Stimulated activated CD8-positive, alpha-beta memory T cell treated with anti-CD3 and anti-CD28 coated beads, Interleukin-7, amount 100 ng/mL, for 48 hours (primary cell): ENCODE results near the gene MAPRE3.

ENCODE experiments used
- DNase-seq, 2 donors: peaks; one replicate each; pipeline ENCODE4 v3.0.0-alpha.2; 2020; ENCODE audit warnings: low read depth in 1 of 2; ENCODE audit errors: extremely low read depth in 1 of 2

Gene MAPRE3

DNA sequence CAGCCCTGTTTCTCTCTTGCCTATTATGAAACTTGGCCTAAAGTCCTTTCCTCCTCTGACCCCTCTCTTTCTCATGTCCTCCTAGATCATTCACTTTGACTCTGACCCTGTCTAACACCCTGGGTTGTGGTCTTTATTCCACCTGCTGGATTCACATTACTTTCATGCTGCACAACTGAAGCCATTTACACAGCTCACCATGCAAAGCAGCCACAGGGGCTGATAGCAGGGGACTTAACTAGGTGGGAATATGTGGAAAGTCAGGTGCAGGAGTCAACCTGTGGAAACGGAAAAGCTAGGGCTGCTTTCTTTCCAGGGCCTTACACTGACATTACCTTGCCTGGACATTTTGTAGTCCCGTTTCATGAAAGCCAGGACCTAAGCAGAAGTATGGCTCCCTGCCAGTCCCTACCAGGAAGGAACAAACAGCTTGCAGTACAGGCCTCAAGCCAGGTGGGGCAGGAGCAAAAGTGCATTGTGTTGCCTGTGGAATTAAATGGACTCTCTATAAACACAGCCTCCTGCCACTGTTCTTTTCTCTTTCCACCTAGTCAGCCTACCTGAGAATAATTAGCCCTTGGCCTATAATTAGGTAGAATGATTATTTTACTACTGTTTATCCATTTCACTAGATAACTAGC is 11.8 kb downstream of the MAPRE3 start:
- DNase-seq: no peak

DNA sequence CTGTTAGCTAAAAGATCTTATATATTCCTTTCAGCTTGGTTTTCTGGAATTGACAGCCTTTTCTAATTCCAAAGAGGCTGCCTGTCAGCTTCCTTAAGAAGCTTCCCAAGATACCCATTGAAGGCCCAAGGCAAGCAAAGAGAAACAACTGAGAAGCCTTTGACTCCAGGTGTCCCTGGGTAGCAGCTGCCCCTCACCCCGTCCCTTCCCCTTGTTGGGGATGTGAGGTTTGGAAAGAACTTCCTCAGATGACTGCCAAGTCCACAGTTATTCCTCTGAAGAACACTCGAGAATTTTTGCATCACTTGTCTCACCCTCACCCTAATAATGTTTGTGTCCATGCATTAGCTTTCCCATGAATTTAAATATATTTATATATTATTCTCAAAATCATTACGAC is 13.3 kb downstream of the MAPRE3 start:
- DNase-seq: no peak

DNA sequence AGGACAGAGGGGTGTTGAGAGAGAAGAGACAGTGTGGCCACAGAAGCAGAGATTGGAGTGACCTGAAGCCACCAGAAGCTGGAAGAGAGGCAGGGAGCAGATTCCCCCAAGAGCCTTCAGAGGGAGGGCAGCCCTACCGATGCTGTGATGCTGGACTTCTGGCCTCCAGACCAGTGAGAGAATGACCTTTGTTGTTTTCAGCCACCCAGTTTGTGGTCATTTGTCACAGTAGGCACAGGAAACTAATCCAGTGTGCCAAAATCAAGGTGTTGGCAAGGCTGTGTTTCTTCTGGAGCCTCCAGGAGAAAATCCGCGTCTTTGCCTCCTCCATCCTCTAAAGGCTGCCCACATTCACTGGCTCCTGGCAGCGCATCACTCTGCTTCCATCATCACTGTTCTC is 15.4 kb downstream of the MAPRE3 start:
- no peak for DNase-seq

DNA sequence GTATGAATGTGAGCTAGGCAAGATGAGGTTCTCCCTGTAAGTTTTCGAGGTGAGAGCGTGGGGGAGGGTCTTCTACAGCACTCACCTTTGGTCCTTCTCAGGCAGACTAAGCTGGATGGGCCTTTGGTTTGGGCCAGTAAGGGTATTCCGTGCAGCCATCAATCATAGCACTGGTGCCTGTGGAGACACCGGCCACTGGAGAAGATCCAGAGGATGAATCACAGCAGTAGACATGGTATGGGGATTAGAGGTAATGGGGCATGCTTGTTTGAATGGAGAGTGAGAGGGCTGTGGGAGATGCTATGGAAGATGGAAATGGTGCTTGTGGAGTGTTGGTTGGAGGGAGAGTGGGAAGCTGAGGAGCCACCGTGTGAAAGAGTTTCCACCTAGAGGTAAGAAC is 16.1 kb downstream of the MAPRE3 start:
- no peak for DNase-seq

DNA sequence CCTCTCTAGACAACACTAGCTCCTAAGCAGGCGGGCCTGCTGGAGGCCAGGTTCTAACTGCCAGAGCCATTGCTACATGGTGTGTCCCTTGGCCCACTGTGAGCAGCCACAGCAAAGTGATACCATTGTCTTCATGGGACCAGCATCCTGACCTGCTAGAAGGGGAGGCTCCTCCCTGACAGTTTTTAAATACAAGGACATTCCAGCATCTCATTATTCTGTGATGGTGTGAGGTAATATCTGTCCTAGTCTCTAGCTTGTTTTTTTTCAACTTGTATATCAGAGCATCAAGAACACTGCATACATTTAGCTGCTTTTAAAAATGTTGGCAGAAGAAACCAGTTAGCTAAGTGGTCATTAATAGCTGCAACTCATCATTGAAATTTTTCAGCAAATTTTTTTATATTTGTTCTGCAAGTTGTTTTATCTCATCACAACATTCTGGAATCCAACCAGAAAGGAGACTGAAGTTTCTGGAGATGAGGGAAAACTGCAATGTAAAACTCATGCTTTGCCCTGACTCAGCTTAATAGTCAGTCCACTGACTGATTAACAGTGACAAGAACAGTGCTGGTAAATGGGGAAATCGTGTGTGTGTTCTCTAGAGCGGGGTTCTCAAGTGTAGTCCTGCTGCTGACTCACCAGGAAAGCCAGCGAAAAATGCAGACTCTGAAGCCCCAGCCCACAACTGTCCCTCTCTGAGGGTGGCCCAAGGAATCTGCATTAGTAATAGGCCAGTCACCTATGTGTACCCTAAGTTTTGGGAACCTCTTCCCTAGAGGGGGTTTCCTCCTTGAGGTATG is 17.8 kb downstream of the MAPRE3 start:
- no peak for DNase-seq

DNA sequence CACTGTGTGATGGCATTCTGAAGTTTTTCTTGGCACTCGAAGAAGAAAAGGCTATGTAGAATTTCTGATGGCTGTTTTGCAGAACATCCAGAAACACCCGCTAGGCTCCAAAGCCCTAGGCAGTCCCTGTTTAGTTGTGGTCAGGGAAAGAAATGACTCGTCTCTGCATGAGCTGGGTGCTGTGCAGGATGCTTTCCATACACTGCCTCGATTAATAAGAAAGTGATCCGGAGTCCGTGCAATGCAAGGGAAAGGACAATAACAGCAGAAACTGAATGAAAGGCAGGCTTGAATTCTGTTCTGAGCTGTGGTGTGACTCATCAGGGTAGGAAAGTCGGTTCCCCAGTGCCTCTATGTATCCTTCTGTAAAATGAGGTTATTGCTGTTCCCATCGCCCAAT is 18.7 kb downstream of the MAPRE3 start:
- DNase-seq: no peak

DNA sequence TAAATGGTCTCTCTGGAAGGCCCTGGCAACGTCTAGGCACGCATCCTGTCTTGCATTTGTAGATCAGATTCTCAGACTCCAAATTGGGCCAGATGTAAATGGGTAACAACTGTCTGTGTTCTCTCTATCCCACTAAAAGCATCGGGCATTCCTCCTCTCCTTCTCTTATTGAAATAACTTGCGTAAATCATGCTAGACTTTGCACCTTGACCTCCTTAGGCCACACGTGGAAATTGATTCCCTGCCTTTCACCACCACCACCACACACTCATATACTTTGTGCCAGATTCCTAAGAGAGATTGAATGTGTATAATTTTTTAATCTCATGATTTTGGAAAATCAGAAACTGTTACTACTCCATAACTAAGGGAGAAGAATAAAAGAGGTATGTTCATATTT is 21.3 kb downstream of the MAPRE3 start:
- no peak for DNase-seq

DNA sequence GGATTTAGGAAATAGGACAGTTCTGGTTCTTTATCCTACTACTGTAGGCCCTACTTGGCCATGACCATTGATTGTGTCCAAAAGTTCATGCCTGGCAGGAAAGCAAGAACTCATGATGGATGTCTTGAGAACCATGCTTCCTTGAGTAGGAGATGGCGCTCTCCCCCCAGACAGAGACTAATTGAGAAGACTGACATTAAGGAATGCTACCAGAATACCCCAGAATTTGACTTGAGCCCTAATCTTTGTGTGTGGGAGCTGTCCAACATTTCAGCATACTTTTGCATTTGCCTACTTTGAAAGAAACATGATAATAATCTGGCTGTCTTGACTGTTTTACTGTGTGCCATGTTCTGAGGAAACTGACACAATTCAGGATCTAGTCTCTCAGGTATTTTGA is 23.3 kb downstream of the MAPRE3 start:
- DNase-seq: no peak

DNA sequence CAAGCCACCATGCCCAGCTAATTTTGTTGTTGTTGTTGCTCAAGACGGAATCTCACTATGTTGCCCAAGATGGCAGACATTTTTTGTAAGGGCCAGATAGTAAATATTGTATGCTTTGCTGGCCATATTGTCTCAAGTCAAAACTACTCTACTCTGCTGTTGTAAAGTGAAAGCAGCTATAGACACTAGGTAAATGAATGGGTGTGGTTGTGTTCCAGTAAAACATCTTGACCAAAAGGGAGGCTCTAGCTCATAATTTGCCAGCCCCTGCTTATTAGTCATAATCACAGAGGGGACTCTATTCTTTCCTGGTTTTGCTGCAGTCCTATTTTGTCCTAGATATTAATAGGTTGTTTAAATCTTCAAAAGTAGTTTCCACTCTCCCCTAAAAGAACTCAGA is 24.5 kb downstream of the MAPRE3 start:
- DNase-seq: no peak

DNA sequence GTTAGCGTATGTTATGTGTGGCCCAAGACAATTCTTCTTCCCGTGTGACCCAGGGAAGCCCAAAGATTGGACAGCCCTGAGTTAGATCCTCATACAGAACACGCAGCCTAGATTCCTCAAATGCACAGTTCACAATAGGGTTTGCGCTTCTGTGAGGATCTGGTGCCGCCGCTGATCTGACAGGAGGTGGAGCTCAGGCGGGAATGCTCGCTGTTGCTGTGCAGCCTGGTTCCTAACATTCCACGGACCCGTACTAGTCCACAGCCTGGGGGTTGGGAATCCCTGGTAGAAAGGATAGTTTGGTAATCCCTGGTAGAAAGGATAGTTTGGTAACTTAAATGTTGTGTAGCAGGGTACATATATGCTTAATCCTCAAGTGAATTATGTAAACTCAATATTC is 27.0 kb downstream of the MAPRE3 start:
- no peak for DNase-seq

DNA sequence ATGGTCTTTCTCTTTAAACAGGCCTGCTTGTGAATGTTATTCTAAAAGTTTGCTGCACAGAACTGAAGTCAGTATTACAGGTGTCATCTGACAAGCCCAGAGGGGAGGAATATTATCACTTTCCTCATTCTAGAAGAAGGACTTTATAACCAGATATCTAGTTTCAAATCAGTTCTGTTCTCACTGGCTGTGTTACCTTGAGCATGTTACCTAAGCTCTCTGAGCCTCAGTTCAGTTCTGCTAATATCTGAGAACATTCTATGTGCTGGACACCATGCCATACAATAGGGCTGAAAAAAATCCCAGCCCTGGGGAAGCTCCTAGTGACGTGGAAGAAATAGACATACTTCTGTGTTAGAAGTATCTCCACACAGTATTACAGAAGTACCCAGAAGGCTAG is 27.9 kb downstream of the MAPRE3 start:
- no peak for DNase-seq

DNA sequence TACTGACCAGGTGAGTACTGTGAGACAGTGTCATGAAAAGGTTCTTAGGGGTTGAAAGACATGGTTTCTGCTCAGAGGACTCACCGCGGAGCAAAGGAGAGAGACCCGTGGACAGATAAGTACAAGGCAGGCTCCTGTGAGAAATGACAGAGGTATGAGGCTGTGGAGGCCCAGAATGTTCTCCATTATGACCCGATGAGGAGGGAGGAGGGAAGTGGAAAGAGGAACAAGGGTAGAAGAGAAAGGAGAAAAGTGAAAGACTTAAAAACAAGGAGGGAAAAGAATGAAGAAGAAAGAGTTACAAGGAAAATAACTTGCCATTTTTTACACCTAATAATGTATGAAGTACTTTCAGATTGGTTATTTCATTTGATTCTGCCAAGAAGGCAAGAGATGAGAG is 29.8 kb downstream of the MAPRE3 start:
- DNase-seq: no peak

DNA sequence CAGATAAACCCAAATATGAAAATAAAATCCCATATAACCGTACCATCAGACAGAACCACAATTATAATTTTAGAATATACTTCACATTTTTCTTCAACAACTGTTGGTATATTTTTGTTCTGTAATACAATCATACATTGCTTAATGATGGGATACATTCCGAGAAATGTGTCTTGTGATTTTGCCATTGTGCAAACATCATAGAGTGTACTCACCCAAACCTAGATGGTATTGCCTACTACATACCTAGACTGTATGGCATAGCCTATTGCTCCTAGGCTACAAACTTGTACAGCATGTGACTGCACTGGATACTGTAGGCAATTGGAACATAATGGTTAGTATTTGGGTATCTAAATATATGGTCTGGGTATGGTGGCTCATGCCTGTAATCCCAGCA is 30.6 kb downstream of the MAPRE3 start:
- DNase-seq: no peak

DNA sequence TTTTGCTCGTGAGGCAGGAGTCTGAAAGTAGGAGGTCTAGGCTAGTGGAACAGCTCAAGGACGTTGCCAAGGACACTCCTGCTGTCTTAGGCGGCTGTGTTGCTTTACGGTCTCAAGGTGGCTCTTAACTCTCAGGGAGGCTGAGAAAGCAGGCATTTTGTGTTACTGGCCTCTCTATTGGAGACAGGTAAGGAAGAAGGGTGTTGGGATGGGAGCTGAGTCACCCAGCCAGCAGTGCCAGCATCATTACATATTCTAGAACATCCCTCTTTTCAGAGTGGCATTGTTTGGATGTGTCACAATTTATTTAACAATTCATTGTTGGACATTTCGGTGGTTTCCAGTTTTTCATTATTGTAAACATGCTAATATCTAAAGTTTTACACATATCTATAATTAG is 31.5 kb downstream of the MAPRE3 start:
- DNase-seq: no peak

DNA sequence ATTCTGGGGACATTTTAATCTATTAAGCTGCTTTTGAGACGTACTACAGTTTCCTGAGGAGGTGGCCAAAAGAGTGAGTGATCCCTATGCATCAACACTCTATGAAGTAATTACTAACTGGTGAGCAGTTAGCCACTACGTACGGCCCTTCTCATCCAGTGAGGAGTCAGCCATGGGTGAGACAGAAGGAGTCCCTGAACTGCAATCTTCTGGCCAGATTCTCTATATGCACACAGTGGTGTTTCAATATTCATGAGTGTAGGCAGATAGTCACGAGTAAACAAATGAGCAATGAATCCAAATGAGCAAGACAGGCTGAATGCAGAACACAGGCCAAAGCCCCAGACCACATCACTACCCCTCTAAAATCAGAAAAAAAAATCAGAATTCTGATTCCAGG is 32.6 kb downstream of the MAPRE3 start:
- DNase-seq: no peak

DNA sequence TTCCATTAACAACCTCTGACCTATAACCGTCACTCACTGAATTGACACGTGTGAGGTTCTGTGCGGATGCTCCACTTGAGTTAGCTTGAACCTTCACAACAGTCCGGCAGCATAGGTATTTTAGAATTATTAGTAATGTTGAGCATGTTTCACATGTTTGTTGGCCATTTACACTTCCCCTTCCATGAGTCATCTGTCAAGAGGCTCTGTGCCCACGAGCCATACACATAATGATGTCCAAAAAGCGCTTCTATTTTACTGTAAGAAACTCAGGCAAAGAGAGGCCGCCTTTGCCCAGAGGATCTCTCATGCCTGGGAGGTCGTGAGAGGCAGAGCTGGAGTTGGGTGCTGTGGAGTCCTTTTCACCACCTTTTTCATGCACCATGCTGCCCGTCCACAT is 33.4 kb downstream of the MAPRE3 start:
- no peak for DNase-seq

DNA sequence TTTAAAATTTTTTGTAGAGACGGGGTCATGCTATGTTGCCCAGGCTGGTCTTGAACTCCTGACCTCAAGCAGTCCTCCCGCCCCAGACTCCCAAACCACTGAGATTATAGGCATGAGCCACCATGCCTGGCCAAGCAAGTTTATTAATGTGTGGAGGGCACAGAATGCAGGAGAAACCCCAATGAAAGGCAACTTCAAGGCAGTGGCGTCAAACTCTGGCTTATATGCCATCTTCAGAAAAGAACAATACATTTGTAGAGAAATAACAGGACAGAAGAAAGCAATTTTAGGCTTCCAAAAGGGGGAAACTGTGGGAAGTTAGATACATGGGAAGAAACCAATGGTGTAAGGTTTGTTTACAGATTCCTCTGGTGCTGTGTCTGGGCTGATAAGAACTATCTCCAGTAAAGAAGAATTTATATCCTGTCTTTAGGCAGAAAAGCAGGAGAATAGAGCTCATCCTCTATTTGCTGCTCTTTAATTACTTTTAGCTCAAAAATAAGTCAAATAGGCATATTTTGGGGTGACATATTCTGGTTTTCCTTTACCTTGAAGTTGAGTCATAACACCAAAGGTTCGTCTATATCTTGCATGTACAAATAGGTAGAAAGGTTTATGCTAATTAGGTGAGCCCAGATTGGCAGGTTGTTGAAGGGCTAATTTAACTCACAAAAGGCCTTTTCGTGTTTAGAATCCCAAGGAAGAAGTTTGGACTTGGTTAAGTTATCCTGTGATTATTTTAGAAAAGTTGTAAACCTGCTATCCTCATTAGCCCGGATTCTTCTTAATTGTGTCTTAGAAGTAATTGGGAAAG is 36.4 kb downstream of the MAPRE3 start:
- no peak for DNase-seq

DNA sequence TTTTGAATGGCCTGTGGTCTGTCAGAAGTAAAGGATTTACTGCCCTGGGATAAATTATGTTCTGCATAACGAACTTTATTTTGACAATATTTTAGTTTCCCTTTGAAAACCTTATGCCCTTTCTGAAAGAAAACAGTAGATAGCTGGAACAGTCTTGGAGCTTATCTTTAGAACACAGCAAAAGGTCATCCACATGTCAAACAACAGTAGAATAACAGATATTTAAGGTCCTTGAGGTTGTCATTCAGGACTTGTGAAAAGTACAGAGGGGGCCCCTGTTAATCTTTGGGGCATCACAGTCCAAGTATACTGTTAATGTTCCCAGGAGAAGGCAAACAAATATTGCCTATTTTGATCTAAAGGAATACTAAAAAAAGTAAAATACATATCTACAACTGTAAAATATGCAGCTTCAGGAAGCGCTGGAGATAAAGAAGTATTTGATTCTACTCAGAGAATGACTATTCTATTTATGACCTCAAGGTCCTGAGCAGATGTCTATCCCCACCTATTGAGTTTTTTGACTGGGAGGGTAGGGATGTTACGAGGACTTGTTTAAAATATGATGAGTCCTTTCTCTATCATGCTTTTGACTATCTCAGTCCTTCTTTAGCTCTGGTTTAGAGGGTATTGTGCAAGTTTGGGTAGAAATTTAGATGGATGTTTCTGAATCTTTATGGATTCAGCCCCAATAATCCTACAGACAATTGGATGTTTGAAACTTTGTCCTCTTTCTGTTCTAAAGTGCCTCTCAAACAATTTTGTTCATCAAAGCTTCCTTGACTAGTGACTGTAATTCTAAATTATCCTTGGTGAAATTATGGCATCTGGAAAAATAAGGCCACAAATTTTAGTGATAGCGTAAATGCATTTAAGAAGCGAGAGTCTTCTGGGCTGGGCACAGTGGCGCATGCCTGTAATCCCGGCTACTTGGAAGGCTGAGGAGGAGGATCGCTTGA is 37.3 kb downstream of the MAPRE3 start:
- no peak for DNase-seq

DNA sequence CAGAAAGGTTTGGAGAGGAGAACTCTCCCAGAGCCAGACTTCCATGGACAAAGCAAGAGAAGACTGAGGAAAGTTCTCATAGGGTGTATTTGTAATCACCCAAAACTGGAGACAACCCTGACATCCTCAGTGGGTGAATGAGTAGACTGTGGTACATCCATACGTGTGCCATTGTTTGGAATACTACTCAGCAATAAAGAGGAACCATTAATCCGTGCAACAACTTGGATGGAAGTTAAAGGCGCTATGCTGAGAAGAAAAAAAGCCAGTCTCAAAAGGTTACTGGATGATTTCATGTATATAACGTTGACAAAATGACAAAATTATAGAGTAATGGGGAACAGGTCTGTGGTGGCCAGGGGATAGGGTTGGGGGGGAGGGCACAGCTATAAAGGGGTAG is 38.2 kb downstream of the MAPRE3 start:
- no peak for DNase-seq

DNA sequence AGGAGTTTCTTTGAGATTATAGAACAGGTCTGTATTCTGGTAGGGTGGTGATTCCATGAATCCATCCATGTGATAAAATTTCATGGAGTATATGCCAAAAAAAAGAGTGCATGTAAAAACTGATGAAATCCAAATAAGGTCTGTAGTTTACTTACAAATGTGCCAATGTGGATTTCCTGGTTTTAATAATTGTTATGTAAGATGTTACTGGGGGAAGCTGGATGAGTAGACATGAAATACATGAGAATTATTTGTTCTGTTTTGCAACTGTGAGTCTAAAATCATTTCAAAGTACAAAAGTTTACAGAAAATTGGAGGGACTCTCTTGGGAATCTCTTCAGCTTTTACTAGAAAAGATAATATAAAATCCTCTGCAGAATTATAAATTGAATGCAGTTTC is 38.6 kb downstream of the MAPRE3 start:
- DNase-seq: no peak

DNA sequence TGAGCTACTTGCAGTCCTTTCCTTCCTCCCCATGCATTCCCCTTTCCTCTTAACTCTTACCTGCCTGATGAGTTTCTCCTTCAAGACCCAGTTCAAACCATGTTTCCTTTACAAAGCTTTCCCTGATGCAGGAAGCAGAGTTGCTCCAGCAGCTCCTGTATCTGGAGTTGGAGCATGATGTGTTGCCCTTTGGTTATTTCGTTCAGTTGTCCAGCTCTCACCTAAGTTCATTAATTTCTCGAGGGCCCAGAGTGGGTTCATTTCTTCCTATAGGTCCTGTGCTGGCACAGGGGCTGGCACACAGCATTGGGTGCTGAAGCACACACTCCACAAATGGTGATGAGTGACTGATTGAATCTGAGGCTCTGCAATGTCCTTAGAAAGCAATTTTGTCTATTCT is 39.3 kb downstream of the MAPRE3 start:
- DNase-seq: no peak
